Measurements from ENCODE around the gene RDM1.
"Not testable (repeated sequence)": the region's sequence is repeated elsewhere in the genome, so short reads cannot be mapped to it uniquely, and the experiment has no call there.

Gene RDM1

DNA sequence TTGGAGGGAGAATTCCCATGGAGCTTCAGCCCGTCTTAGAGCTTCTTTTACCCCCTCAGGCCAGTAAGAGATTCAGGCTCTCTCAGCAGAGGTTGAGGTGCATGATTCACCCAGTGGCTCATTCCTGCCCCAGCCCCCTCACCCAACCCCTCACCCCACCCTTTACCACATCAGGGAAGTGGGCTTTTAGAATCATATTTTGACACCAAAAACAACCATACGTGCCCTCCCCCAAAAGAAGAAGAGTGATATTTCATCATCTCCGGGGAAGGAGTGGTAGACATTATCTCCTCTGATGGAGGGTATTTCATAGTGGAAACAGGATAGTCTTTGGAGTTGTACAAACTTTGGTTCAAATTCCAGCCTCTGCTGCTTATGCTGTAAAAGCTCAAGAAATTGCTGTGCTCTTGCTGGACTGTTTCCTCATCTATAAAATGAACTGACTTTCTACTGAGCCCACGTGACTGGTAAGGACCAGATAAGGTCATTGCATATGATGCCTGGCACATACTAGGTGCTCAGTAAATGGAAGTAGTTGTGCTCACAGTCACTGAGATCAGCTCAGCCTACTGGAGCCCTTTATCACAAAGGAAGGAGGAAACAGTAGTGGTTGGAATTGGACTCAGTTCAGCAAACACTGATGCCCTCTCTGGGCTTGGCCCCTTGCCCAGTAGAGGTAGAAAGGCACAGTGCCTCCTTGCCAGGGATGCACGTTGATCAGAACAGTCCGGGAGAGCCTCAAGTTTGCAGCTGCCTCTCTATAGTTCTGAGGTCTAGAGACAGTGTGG, 32.1 kb downstream of the RDM1 start:
- DNase-seq, result no peak

DNA sequence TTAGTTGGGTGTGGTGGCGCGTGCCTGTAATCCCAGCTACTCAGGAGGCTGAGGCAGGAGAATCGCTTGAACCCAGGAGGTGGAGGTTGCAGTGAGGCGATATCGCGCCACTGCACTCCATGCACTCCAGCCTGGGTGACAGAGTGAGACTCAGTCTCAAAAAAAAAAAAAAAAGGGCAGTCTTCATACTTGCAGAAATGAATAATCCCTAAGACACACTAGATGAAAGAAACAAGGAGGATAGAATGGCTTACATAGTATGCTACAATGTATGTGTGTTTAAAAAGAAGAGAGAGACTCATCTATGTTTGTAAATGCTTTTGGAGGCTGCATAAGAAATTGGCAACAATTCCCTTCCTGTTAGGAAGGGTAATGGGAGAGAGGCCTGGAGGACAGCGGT, 32.8 kb downstream of the RDM1 start:
- DNase-seq, result not testable (repeated sequence)

DNA sequence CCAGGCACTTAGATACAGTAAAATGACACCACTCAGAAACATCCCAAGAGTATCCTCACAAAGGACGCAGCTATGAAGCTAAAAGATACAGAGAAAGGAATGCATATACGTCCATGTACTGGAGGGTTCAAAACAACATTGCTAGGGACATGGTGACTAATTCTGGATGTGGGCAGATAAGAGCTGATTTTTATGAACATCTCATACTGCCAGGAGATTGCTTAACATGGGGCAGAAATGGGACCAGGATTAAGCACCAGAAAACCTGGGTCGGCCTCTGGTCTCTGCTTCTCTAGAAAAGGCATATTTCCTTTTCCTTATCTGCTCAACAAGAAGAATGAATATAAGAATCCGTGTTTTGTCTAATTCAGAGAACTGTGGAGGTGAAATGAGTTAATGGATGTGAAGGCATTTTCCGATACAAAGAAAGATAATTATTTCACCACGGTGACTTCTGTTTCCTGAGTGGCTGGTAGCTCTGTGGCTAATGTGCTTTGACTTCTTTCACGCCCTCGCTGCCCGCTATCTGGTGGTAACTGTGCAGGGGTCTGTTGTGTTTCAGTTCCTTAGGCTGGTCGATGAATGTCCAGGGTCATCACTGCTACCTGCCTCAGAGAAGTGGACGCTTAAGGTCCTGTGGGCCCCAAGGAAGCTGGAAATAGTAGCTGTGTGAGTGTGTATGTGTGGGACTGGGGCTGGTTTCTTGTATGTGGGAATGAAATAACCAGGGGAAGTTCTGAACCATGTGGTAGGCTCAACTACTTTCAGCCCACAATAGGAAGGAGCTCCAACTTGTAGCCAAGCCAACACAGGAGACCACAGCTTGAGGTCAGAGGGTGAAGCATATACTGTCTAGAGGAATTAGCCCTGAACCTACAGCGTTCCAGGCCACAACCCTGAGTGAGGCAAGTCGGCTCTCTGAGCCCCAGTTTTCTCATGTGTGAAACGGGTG, 34.7 kb downstream of the RDM1 start:
- DNase-seq, result no peak

DNA sequence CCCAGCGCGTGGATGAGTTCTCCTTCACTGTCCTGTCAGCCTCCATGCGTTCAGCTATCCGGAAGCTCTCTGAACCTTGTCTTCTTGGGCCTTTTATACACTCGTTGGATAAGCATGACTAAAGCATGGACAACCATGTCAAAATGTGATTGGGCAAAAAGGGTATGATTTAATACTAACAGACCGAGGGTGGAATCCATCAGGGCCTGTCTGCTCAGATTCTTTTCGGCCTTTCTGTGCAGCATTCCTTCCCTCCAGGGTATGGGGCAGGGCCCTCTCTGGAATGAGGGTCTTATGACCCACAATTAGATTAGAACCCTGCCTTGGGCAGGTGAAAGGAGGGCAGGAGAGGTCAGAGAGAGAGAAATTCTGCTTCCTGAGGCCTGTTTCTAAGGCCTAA, 36.4 kb downstream of the RDM1 start:
- DNase-seq, result no peak

DNA sequence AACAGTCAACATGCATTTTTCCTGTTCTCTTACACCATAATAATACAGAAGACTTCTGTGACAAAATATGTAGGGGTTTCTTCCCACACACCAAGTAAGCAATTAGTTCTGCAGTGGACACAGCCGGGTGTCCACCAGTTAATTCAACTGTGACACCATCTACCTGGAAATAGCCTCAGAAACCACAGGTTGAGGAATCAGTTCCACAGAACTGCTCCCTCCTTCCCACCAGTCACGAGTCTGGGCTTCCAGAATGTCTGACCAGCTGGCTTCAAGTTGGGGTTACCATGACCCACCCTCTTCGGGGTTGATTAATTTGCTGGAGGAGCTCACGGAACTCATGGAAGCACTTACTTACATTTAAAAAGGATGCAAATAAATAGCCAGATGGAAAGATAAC, 36.8 kb downstream of the RDM1 start:
- no peak for DNase-seq

DNA sequence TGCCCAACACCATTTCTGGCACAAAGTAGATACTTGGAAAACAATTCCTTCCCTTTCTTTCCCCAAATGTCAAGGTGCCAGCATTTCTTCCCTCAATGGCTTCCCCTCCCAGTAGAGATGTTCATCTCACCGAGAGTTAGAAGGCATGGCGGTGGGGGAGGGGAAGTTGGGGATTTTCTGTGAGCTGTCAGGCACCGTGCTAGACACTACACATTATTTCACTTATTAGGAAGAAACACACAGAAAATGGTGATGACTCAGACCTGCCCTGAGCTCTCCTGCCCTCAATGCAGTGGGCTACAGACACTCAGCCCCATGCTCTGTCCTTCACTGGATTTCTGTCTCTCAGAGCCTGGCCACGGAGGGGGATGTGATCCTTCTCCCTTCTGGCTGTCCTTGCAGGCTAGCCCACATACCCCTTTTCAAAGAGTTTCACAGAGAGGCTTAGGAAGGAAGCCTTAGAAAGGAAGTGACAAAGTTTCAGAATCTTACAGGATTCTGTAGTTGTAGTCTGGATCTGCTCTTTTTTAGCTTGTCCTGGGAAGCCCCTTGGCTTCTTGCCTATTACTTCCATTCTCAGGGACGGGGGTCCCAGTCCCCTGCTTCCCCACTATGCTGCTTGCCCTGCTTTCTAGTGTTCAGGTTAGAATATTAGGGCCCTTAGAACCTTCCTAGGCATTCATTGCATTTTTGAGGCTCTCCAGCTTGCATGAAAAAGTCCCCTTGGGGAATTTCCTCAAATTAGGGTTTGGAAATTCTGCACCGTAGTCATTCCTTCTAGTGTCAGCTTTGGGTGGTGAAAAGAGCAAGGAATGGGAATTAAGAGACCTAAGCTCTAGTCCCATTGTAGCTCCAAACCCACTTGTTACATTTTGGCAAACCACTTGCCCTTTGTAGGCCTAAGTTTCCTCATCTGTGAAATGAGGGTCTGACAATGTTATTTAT, 38.2 kb downstream of the RDM1 start:
- DNase-seq, result peak; percentile 32

DNA sequence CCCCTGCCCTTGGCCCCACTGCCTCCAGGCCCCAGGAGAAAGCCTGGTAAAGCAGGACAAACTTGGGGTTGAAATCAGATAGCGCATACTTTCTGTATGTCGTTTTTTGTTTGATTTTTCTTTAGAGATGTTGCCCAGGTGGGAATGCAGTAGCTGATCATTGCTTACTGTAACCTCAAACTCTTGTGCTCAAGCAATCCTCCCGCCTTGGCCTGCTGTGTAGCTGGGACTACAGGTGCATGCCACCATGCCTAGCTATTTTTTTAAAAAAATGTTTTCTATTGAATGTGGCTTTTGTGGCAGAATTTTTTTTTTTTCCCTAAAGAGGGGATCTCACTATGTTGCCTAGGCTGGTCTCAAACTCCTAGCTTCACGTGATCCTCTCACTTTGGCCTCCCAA, 39.3 kb downstream of the RDM1 start:
- DNase-seq, result no peak

DNA sequence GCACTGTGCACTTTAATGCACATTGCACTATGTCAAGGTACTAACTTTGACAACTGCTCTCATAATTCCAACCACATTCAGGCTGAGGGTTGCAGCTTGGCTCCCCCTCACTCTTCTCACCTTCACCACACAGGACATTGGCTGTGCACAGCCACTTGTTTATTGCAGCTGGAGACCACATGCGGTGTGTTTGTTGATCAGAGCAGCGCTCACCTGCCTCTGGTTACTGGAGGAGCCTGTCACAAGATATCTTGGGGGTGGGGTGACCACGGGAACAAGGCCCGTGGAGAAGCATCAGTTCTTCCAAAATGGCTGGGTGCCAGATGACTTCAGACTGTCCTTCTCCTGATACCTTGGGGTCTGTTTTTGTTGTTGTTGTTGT, 39.8 kb downstream of the RDM1 start:
- DNase-seq, result no peak

DNA sequence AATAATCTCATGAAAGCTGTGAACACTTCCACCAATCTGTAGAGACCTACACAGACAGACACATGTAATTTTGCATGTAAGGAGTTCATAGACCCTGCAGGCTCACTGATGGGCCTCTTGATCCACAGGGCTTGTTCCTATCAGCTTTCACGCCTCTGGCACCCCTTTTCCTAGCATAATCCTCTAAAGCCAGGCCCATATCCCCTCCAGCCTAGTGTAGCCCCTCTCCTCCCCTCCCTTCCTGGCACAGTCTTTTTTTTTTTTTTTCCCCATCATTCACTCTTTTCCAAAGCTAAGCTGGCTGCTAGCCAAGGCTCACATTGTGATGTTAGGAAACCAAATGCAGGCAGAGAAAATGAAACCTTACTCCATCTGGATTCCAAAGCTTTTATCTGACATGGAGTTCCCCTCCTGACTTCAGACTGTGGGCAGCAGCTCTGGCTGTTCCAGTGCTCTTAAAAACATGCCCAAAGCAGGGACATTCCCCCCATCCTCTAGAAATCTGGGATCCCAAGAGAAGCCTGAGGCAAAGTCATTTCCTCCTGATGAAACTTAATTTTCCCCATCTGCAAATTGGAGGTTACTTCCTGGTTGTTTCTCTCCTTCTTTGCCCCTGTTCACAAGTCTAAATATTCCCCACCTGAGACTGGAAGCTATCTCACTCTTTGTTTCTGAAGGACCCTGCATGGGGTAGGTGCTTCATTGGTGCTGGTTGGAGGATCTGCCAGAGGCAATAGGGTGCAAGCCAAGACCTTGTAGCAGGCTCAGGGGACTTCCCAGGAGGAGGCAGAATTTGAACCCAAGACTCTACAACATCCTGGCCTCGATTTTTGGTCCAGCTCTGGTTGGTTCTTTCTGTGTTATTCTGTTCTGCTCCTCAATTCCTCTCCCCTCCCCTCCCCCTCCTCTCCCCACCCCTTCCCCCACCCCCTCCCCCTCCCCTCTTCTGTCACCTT, 40.5 kb downstream of the RDM1 start:
- DNase-seq, result no peak

DNA sequence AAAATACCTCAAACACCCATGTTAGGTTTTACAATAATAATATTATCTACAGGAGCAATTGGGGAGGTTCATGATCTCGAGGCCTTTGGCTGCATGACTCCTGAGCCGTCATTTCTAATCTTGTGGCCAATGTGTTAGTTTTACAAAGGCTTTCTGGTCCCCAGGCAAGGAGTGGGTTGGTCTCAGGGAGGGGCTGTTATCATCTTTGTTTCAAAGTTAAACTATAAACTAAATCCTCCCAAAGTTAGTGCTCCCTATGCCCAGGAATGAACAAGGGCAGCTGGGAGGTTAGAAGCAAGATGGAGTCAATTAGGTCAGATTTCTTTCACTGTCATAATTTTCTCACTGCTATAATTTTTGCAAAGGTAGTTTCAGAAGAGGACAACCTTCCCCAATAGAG, 41.3 kb downstream of the RDM1 start:
- DNase-seq, result no peak

DNA sequence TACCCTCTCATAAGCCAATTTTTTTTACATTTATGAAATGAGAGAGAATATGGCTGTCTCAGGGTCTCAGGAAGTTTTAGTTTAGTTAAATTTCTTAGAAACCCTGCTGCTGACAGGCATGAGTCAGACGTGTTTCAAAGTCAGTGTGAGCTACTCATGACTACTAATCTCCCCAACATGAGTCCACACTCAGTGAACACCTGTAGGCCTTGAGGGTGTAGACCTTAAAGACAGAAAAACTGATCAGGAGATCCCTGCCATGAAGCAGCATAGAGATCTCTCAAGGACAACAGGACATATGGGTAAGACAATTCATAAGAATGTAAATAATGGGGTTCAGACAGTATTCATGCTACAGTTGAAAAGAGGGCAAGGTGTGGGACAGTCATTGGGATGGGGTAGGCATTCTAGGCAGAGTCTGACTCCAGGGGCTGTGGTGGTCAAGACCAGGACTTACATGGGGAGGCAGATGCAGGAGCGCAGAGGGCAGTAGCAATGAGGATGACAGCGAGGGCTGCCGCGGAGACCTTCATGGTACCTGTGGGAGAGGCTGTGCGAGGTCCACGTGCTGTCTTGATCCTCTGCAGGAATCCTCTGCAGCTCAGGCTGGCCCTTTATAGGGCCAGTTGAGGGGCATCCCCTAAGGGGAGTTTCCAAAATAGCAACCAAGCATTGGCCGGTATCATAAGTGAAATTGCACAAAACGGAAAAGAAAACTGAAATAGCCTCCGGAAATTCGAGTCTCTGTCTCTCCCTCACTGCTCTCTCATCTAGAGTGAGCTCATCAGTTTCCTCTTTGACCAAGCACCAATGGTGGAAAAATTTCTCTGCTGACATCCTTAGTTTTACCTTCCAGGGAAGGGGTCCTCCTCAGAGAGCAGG, 50.6 kb downstream of the RDM1 start, which contains the start of gene CCL5:
TSS of gene CCL5 (minus strand) at position 588 of the 882 bp plus-strand sequence.
- DNase-seq, result no peak

DNA sequence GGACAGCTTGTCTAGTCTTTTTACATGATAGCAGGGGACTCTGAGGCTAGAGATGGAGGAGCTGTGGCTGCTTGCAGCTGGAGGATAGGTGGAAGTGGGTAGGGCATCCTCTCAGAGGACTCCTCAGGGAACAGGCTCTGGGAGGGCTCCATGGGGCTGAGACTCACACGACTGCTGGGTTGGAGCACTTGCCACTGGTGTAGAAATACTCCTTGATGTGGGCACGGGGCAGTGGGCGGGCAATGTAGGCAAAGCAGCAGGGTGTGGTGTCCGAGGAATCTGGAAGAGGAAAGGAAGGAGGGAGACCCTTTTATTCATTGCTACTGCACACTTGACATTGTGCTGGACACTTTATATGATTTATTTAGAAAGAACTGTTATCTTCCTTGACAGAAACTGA, 52.2 kb downstream of the RDM1 start:
- DNase-seq, result no peak

DNA sequence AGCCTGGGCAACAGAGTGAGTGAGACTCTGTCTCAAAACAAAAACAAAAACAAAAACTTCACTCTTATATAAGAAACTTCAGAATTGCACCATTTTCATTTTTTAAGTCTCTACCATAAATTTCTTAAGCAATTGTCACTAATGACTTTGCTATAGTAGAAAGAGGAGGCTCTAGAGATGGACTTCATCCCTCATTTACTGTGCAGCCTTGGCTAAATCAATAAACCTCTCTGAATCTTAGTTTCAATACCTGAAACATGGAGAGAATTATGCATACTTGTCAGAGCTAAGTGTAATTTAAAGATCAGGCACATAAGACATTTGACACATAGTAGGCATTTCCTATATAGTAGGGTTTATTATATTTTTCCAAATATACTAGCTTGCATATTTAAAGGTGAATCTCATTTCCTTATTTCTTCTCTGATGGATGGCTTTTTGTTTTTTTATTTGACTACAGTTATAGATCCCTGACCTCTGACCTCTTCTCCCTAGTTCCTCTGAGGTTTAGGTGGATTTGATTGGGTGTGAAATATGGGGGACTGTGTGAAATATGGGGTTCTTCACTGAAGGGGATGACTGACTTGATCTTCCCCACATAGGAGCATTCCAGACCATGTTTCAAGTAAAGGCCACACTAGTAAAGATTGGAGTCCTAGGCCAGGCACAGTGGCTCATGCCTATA, 53.1 kb downstream of the RDM1 start:
- no peak for DNase-seq

DNA sequence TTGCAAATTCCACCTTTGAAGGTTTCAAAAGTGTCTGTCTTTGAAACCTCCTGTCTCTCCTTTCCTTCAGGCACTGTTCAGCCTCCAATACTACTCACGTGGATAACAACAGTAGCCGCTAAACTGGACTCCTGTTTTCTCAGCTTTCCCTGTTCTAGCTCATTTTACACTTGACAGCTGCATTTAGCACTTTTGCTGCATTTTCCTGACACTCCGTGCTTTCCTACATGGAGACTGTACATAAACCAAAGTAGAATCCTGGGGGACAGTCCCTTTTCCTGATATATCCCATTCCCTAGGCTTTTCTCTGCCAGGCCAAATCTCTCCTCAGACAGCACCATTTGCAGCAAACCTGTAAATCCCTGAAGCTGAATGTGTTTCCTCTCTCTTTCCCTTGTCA, 54.0 kb downstream of the RDM1 start:
- DNase-seq, result no peak

DNA sequence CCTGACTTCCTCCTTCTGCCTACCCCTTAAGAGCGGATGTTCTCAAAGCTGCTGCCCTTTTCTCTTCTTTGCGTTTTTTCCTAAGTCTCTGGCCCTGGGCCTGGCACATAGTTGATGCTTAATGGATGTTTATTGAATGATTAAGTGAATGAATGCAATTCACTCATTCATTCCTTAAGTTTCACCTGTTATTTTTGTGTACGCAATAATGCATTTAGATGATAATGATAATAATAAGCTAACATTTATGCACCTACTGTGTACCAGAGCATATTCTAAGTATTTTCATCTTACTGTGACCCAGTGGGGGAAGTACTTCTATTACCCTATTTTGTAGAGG, 54.8 kb downstream of the RDM1 start:
- no peak for DNase-seq

DNA sequence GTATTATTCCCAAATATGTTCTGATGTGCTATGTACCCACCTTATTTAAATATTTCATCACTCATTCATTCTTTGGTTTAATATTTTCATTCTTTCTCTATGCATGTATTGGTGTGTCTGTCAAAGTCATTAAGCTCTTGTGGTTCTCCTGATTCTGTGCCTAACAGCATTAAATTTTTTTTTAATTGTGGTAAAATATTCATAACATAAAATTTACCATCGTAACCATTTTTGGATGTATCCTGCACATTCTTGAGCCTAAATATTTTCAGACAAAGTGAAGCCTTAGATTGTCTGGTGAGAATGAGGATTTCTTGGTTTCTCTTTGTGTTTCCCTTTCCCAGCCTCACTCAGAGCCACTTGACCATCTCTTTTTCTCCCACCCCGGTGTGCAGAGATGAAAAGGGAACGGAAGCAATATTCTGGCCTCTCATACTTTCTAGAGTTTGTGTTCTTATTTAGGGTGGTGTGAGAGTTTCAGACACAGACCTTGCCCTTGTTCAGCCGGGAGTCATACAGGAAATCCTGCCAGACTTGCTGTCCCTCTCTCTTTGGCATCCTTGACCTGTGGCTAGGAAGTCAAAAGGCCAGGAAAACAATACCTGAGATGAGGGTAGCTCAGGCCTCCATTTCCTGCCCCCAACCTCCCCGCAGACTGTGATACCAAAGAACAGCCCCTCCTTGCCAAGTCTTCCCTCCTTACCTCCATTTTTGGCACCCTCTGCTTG, 55.3 kb downstream of the RDM1 start:
- no peak for DNase-seq

DNA sequence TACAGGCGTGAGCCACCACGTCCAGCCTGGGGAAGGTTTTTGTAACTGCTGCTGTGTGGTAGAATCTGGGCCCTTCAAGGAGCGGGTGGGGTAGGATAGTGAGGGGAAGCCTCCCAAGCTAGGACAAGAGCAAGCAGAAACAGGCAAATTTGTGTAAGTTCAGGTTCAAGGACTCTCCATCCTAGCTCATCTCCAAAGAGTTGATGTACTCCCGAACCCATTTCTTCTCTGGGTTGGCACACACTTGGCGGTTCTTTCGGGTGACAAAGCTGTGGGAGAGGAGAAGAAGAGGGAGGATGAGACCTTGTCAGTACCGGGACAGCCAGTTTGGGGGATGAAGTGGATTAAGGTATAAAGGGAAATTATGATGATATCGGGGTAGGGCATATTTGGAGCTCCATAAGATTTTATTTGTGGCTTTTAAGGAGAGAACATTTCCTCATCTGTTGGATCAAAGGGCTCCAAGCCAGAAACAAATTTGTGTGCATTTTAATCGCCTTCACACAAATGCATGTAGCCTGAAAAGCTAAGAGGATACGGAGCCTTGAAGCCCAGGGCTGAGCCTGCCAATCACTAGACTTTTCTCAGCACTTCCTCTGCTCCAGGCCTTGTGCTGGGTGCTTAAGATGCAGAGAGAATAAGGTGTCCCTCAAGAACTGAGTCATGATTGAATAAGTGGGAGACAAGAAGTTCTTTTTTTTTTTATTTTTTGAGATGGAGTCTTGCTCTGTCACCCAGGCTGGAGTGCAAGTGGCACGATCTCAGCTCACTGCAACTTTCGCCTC, 58.2 kb downstream of the RDM1 start:
- DNase-seq, result no peak
